Measurements from ENCODE around the gene GHR.

GHR gene

DNA sequence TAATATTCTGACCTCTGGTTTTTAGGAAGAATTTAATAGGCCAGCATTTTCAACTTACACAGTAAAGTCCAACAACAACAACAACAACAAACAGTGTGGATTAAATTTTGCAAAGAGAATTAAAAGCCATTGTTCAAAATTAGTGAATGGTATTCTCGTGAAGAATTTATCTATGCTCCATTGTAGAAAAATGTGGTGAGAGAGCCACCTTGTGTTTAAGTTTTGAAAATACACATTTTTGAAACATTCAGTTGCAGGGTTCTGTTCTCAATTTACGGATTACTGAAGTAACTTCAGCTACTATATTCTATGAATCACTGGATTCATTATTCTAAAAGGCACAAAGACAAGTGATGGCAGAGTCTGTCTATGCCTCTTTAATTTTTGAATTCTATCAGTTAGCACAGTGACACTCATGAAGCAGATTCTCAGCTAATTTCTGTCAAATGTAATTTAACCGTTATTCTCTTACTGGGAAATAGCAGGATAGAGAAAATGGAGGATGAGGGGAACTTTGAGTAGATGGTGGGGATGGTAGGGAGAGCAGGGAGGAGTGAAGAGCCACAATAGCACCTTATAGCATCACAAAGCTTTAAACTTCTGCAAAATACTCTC lies 344.4 kb downstream of the GHR start:
- no peak for TF ChIP-seq ZNF274 (IDR thresholded peaks at IDR 0.05; ENCODE audit: low read depth, low read length)
- no peak overlapping the region for H3K4me3 ChIP-seq (ENCODE audit: low read length)

GRCh38 chr5:42768106-42768504 lies 344.9 kb downstream of the GHR start:
- H3K4me3 ChIP-seq (ENCODE audit: low read length), result no peak overlapping the region
- TF ChIP-seq ZNF274 (IDR thresholded peaks at IDR 0.05; ENCODE audit: low read depth, low read length), result no peak

DNA sequence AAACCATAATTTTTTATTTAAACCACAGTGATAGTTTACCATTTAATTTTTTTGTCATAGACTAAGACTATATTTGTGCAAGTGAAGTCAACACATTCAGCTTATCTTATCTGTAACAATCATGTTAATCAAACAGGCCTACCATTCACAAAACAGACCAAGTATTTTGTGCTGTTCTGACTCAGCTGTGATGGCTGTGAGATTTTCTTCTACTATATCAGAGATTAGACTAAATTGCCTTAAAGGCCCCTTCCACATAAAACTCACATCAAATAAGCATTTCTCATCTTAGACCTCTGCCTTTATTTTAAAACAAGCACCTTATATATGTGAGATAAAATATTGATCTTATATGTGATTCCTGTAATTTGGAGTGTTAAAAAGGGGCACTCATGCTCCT lies 346.8 kb downstream of the GHR start:
- H3K4me3 ChIP-seq (ENCODE audit: low read length), result no peak overlapping the region
- TF ChIP-seq ZNF274 (IDR thresholded peaks at IDR 0.05; ENCODE audit: low read depth, low read length), result no peak
